GM10248 (cell line): ENCODE measurements around the gene DIO3.
"Not testable (repeated sequence)": the region's sequence is repeated elsewhere in the genome, so short reads cannot be mapped to it uniquely, and the experiment has no call there.

Experiments
- CTCF ChIA-PET: fragments of 300-600 bp; sonication (Branson Sonifier 250); formaldehyde crosslinking; extraction: SDS; loops from one replicate; lab custom pipeline; 2021; ENCODE audit warnings: antibody characterized with exemption; lab: Yijun Ruan, JAX
- POLR2A ChIA-PET: fragments of 350-650 bp; sonication (Branson Sonifier 250); formaldehyde crosslinking; extraction: SDS; loops from one replicate; lab custom pipeline; 2020; ENCODE audit warnings: antibody characterized with exemption; lab: Yijun Ruan, JAX
- DNase-seq: peaks from one replicate; pipeline ENCODE4 v3.0.0; 2012; ENCODE audit errors: extremely low spot score
- CTCF ChIP-seq: IDR thresholded peaks from 2 replicates; pipeline ENCODE4 v1.5.1; 2012; ENCODE audit warnings: mild to moderate bottlenecking, low read depth; ENCODE audit errors: extremely low read depth, missing control alignments, control extremely low read depth

Gene DIO3

GRCh38 chr14:101571004-101571403 lies 9.7 kb downstream of the DIO3 start:
- no peak for DNase-seq
- POLR2A ChIA-PET = no interaction called here
- TF ChIP-seq CTCF = no peak
- CTCF ChIA-PET = no interaction called here

- POLR2A ChIA-PET, DNase-seq, CTCF ChIA-PET: not testable (repeated sequence)
Observed at GRCh38 chr14:101572526-101572925, 11.2 kb downstream of the DIO3 start.

- TF ChIP-seq CTCF = no peak
- POLR2A ChIA-PET = no interaction called here
- DNase-seq = no peak
- CTCF ChIA-PET = no interaction called here
Observed at GRCh38 chr14:101573289-101573688, 12.0 kb downstream of the DIO3 start.

- CTCF ChIA-PET = no interaction called here
Observed at GRCh38 chr14:101575581-101575980, 14.3 kb downstream of the DIO3 start.

GRCh38 chr14:101577221-101577909 lies 16.1 kb downstream of the DIO3 start:
- POLR2A ChIA-PET = interaction anchor here (0.5 kb wide), 1 partner anchor 35 kb away, joined by 6 read pairs; no protein-coding TSS in a partner anchor
- TF ChIP-seq CTCF = no peak
- no peak for DNase-seq
- CTCF ChIA-PET = interaction anchor here (1.2 kb wide), 1 partner anchor 8 kb away, joined by 3 read pairs; no protein-coding TSS in a partner anchor

More at GRCh38 chr14:101575581-101575980, 14.3 kb downstream of the DIO3 start:
- POLR2A ChIA-PET = no interaction called here
- no peak for DNase-seq
- no peak for TF ChIP-seq CTCF

- no peak for DNase-seq
- ChIA-PET POLR2A (no interaction called here), CTCF (no interaction called here)
- no peak for TF ChIP-seq CTCF
Observed at GRCh38 chr14:101578489-101578888, 17.2 kb downstream of the DIO3 start.

- DNase-seq = no peak
- ChIA-PET POLR2A (no interaction called here), CTCF (no interaction called here)
- TF ChIP-seq CTCF = no peak
Observed at GRCh38 chr14:101579372-101580080, 18.2 kb downstream of the DIO3 start.
